ENCODE results near the gene ST3GAL4.
"Not testable (repeated sequence)": the region's sequence is repeated elsewhere in the genome, so short reads cannot be mapped to it uniquely, and the experiment has no call there.

DNA sequence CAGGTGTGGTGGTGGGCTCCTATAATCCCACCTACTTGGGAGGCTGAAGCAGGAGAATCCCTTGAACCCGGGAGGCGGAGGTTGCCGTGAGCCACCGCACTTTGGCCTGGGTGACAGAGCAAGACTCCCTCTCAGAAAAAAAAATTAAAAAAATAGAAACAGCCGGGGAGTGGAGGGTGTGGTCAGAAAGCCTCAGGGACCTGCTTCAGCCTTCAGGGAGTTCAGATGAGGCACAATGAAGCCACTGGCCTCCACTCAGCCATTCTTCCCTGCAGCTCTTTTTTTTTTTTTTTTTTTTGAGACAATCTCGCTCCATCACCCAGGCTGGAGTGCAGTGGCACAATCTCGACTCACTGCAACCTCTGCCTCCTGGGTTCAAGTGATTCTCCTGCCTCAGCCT lies 8.5 kb upstream of the ST3GAL4 start:
- TF ChIP-seq, protein P1, sequence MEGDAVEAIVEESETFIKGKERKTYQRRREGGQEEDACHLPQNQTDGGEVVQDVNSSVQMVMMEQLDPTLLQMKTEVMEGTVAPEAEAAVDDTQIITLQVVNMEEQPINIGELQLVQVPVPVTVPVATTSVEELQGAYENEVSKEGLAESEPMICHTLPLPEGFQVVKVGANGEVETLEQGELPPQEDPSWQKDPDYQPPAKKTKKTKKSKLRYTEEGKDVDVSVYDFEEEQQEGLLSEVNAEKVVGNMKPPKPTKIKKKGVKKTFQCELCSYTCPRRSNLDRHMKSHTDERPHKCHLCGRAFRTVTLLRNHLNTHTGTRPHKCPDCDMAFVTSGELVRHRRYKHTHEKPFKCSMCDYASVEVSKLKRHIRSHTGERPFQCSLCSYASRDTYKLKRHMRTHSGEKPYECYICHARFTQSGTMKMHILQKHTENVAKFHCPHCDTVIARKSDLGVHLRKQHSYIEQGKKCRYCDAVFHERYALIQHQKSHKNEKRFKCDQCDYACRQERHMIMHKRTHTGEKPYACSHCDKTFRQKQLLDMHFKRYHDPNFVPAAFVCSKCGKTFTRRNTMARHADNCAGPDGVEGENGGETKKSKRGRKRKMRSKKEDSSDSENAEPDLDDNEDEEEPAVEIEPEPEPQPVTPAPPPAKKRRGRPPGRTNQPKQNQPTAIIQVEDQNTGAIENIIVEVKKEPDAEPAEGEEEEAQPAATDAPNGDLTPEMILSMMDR (conservative IDR thresholded peaks at IDR 0.05): not testable (repeated sequence)
- not testable (repeated sequence) for TF ChIP-seq ZFX (IDR thresholded peaks at IDR 0.05)
